ENCODE measurements around the gene ABAT.

ABAT gene

GRCh38 chr16:8717892-8718415 is 43.5 kb downstream of the ABAT start:
- DNase-seq (ENCODE audit: low spot score): no peak

DNA sequence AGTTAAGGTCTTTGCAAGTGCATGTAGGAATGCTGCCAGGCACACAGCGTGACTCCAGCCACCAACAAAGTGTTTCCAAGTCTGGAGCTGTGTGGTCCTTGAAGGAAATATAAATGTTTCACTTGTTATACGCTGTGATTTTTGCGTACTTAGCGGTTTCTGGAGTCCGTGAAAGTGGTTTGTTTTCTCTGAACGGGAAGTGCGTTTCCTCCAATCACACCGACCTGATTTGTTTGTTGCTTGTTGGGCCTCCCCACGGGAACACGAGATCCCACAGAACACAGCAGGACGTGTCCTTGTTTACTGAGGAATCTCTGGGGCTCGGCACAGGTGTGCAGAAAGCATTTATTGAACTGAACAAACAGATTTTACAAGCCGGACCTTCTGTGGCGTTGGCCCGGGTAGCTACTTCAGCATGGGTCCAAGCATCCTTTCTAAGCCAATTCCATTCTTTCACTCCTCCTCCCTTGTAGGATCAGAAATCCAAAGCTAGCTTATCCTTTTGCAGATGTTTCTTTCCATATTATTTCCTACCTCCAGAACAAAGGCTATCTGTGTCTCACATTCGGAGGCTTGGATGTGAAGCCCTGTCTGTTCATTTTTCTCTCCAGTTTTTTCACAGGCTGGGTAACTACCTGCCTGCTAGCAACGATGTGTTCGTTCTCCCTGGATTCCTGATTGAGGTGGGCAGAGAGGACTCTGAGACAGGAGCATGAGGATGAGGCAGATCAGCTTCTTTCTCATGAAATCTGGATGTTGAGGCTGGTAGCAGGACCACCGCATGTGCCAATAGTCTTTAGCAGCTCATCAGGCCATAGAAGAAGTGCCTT is 44.6 kb downstream of the ABAT start:
- DNase-seq (ENCODE audit: low spot score): no peak

DNA sequence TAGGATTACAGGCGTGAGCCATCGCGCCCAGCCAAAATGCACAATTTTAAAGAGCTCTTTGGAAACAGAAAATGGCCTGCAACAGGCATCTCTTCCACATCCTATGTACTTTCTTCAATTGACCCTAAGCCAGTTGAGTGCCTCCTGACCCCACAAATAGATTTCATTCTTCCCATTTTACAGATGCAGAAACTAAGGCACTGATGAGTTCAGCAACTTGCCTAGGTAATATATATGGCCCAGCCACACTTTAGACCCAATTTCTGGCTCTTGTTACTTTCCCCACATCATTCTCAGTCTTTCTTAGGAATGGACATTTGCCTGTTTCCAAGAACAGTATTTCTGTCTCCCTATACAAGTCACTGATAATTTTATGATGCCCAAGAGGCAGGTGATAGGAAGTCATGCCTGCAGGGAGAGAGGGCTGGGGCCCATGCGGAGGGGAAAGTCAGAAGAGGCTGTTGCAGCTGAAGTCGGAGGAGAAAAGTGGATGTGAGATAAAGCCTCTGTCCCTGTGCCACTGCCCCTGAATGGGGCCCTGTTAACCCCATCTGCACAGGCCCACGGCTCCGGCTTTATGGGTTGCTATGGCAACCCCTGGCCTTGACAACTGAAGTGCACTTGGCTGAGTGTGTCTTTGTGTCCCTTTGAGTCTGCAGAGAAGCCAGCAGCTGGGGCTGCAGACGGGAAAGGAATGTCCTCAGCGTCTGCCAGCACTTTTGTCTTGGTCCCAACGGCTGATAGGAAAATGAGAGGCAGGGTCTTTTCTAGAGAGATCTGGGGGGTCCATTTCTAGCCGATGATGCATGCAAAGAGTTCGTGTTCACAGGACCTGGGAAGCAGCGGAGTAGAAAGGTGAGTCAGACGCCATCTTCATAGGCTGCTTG is 45.9 kb downstream of the ABAT start:
- peak; percentile 25 for DNase-seq (ENCODE audit: low spot score)

- no peak for DNase-seq (ENCODE audit: low spot score)
Measured at GRCh38 chr16:8720967-8721308, 46.5 kb downstream of the ABAT start.

DNA sequence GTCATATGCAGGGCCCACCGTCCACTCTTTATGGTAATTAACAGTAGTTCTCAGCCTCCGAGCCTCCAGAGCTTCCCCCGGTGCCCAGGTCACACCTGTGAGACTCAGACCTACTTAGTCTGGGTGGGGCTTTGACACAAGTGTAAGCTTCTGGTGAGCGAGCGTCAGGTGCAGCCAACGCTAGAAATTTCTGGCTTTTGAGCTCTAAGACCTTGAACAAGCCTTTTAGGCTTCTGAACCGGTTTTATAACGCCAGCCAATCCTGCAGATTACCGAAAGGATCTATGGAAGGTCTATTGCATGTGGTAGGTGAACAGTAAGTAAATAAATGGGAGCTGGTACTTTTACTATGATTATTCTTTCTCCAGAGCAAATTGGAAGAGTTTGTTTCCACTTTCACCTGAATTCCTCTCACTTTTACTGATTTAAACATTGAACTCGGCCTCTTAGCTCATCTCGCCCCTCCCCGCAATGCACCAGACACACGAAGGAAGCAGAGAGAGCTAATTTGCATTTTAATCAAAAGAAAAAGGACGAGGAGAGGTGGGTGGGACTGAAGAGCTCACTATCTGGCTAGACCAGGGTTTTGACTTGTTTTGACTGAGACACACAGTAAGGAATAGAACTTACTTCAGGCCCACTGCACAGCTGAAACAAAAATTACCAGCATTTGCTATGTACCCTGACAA is 47.1 kb downstream of the ABAT start:
- no peak for DNase-seq (ENCODE audit: low spot score)

DNA sequence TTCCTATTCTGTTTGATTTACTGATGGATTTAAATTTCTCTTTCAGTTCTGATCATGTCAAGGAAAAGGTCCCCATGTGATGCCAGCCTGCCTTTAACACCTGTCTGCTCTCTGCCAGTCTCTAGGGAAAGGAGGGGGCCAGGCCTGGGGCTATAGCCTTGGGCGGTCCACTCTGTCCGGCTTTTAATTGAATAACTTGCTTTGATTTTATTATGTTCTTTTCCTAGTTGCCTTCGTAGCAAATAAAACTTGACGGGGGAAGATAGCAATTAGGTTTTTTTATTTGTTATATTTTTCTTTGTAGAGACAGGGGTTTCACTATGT is 47.6 kb downstream of the ABAT start:
- DNase-seq (ENCODE audit: low spot score): no peak

DNA sequence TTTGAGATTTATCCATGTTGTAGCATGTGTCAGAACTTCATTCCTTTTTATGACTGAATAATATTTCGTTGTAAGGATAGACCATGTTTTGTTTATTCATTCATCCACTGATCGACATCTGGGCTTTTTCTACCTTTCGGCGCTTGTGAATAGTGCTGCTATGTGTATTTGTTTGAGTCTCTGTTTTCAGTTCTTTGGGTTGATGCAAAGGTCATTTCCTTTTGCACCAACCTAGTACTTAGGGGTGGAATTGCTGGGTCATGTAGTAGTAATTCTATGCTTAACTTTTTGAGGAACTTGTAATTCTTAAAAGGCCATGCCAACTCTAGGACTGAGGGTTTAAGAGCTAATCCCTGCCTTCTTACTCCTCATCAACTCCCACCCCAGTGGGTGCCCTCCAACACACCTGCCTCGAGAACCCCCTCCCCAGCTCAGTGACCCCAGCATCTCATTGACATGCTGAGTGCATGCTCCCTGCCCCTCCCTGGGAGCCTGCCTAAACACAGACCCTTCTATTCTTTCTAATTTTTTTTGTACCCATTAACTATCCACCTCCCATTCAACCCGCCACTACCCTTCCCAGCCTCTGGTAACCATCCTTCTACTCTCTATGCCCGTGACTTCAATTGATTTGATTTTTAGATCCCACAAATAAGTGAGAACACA is 51.2 kb downstream of the ABAT start:
- DNase-seq (ENCODE audit: low spot score): no peak

DNA sequence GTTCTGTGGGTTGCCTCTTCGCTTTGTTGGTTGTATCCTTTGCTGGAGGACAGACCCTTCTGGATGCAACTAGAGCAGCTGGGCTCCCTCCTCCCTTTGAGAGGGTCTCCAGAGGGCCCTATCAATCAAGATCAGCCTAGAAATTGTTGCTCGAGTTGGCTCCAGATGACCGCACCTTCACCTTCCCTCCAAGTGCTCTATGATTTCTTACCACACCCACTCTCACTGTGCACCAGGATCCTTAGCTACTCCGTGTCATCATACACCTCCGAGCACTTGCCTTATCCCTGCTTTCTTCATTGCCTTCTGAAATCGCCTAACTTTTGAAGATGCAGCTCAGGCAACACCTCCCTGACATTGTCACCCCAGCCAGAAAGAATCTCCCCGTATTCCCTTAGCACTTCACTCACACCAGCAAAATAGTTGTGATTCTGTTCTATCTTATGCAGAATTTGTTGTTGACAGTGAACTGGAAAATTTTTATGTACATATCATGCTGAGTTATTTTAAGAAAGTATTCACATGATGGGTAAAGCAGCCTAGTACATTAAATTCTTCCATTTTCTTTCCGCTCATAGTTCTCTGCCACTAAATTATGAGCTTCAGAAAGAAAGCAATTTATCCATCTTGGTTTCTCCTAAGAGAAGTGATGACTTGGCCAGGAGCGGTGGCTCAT is 52.9 kb downstream of the ABAT start:
- DNase-seq (ENCODE audit: low spot score): no peak

- no peak for DNase-seq (ENCODE audit: low spot score)
Measured at GRCh38 chr16:8727857-8728618, 53.6 kb downstream of the ABAT start.

- DNase-seq (ENCODE audit: low spot score): no peak
Measured at GRCh38 chr16:8729779-8730334, 55.4 kb downstream of the ABAT start.

- no peak for DNase-seq (ENCODE audit: low spot score)
Measured at GRCh38 chr16:8730335-8730915, 56.0 kb downstream of the ABAT start.

GRCh38 chr16:8733849-8734540 is 59.6 kb downstream of the ABAT start:
- DNase-seq (ENCODE audit: low spot score): no peak

- DNase-seq (ENCODE audit: low spot score): no peak
Measured at GRCh38 chr16:8735574-8735973, 61.2 kb downstream of the ABAT start.

DNA sequence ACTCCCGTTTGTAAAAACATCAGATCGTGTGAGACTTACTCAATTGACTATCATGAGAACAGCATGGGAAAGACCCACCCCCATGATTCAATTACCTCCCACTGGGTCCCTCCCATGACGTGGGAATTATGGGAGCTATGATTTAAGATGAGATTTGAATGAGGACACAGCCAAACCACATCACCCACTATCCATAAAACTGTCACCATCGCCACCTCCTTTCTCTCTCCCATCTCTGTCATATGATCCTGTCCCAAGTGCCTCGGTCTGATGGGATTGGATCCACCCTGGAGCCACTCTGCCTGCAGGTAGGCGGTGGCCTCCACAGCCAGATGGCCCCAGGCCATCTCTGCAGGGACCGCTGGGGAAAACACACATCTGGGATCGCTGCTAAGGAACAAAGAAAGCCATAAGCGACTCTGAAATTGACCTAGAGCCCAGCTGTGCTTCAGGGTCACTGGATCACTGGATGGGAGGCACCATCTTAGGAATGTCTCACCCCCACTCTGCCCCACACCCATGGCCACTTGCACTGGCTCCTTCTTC is 61.8 kb downstream of the ABAT start:
- no peak for DNase-seq (ENCODE audit: low spot score)

DNA sequence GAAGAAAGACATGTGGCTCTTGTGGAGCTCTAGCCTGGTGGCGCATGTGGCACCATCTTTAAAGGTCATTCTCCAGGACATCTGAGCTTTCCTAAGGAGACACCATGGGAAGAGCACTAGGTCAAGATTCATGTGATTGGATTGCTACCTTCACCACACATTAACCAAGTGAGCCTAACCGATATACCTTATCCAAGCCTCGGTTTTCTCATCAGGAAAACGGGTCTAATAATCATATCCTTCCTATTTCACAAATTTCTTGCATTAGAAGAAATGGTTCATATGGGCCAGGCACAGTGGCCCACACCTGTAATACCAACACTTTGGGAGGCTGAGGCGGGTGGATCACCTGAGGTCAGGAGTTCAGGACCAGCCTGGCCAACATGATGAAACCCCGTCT is 64.7 kb downstream of the ABAT start:
- DNase-seq (ENCODE audit: low spot score): no peak

DNA sequence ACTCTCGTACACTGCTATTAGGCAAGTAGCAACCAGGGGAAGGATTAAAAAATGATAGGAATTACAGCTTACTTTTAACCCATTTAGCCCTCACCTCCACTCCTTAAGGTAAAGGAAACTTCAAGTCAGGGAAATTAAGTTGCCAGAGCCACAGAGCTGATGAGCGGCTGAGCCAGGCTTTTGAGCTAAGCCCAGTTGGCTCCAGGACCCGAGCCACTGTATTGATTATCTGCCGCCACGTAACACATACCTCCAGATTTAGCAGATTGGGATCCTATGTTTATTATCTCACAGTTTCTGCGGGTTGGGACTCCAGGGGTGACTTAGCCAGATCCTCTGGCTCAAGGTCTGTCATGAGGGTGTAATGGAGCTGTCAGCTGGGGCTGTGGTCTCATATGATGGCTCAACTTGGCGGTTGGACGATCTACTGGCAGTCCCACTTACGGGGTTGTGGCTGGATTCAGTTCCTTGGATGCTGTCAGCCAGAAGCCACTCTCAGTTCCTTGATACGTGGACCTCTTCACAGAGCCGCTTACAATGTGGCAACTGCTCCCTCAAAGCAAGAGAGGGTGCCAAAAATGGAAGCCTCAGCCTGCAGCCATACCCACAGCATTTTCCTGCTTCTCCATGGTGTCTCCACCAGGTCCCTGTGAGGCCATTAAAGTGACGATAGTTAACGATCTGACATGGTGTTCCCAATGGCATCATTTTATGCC is 65.7 kb downstream of the ABAT start:
- no peak for DNase-seq (ENCODE audit: low spot score)

DNA sequence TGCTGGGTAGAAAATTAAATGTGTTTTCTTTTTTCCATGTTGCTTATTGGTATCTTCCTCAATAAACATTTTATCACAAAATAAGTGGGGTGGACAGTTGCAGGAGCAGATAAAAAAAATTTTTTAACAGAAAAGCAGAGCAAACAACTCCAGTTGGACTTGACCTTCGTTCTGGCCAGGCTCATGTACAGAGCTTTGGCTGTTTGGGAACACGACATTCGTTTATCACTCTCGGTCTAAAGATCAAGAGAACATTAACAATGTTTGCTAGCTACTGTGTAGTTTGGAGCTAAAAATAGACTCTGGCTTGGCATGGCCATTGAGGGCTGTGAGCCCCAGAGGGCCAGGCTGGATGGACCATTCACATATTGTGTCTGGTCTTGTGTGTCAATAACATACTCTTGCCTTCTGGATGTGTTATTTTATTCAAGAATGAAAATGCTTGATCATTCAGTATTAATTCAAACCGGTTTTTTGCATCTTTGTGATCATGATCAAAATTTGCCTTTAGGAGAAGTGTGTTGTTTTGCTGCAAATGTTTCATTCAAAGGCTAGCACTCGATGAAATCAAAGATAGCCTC is 66.4 kb downstream of the ABAT start:
- DNase-seq (ENCODE audit: low spot score): peak; percentile 70

GRCh38 chr16:8741636-8742035 is 67.2 kb downstream of the ABAT start:
- no peak for DNase-seq (ENCODE audit: low spot score)
